ENCODE results near the gene ACTRT2.

ACTRT2 gene

GRCh38 chr1:3055051-3055450 lies 33.8 kb downstream of the ACTRT2 start:
- no peak for DNase-seq

GRCh38 chr1:3056641-3057040 lies 35.4 kb downstream of the ACTRT2 start:
- DNase-seq, result no peak

GRCh38 chr1:3058263-3059030 lies 37.2 kb downstream of the ACTRT2 start:
- no peak for DNase-seq

- no peak for DNase-seq
Observed at GRCh38 chr1:3060127-3060526, 38.9 kb downstream of the ACTRT2 start.

- no peak for DNase-seq
Observed at GRCh38 chr1:3060601-3061551, 39.6 kb downstream of the ACTRT2 start.

- no peak for DNase-seq
Observed at GRCh38 chr1:3061566-3061965, 40.3 kb downstream of the ACTRT2 start.

- DNase-seq, result no peak
Observed at GRCh38 chr1:3061981-3062615, 40.8 kb downstream of the ACTRT2 start.

- no peak for DNase-seq
Observed at GRCh38 chr1:3062616-3063378, 41.5 kb downstream of the ACTRT2 start.

- no peak for DNase-seq
Observed at GRCh38 chr1:3063379-3064295, 42.4 kb downstream of the ACTRT2 start.

GRCh38 chr1:3064296-3064850 lies 43.1 kb downstream of the ACTRT2 start:
- no peak for DNase-seq

GRCh38 chr1:3064901-3065300 lies 43.6 kb downstream of the ACTRT2 start:
- no peak for DNase-seq

GRCh38 chr1:3065396-3065795 lies 44.1 kb downstream of the ACTRT2 start:
- no peak for DNase-seq

GRCh38 chr1:3065797-3066196 lies 44.5 kb downstream of the ACTRT2 start:
- DNase-seq, result no peak

- DNase-seq, result no peak
Observed at GRCh38 chr1:3066250-3066711, 45.0 kb downstream of the ACTRT2 start.

- no peak for DNase-seq
Observed at GRCh38 chr1:3066826-3067225, 45.6 kb downstream of the ACTRT2 start.

- no peak for DNase-seq
Observed at GRCh38 chr1:3067301-3067670, 46.0 kb downstream of the ACTRT2 start.

GRCh38 chr1:3067671-3068563 lies 46.6 kb downstream of the ACTRT2 start:
- no peak for DNase-seq

- no peak for DNase-seq
Observed at GRCh38 chr1:3068564-3069431, 47.5 kb downstream of the ACTRT2 start, which contains the start of gene PRDM16. Gene PRDM16 (plus strand): TSS chr1:3069203. CDS start chr1:3069260, 57 bp downstream.
